ENCODE measurements around the gene SCAMP2.

- TF ChIP-seq CTCF (IDR thresholded peaks at IDR 0.05; ENCODE audit: borderline replicate concordance, extremely low read depth, low read length, poor library complexity, severe bottlenecking) (no peak), EZH2 (IDR thresholded peaks at IDR 0.05; ENCODE audit: borderline replicate concordance, low read depth, low read length, severe bottlenecking) (no peak)
Observed at GRCh38 chr15:74821091-74821789, 51.9 kb downstream of the SCAMP2 start.

Data from DND-41 (cell line).